HepG2 (cell line): Measurements from ENCODE around the gene PIP5K1C. TPM values are rescaled to one million over a fixed set of nuclear protein-coding genes. Genes with fewer than 3 reads are reported as not detected.

Experiments
- ATAC-seq: fragments of 200-7000 bp; cut with Tn5 transposase; 3 replicates; pipeline ENCODE4 v1.9.1; 2020; ENCODE audit warnings: mild to moderate bottlenecking, moderate library complexity
- BruUV-seq: library from RNA; stranded (reverse); fragments of 400-500 nt; replicated peaks from 2 replicates; lab custom pipeline; 2021; lab: Mats Ljungman, UMichigan
- CTCF ChIA-PET: fragments of 300-600 bp; formaldehyde crosslinking; extraction: SDS; loops from one replicate; lab custom pipeline; 2021; ENCODE audit warnings: low total read pairs, inconsistent platforms, low intra/inter-chr PET ratio; lab: Yijun Ruan, JAX
- POLR2A ChIA-PET: fragments of 350-600 bp; sonication (Branson Sonifier 250); formaldehyde crosslinking; loops from one replicate; lab custom pipeline; 2020; ENCODE audit warnings: antibody characterized with exemption, inconsistent platforms; lab: Yijun Ruan, JAX
- DNase-seq: peaks from one replicate; pipeline ENCODE4 v3.0.0-alpha.2; 2015; ENCODE audit warnings: low spot score
- FAIRE-seq: peaks from 3 replicates; lab custom pipeline; 2011; peaks lifted over from hg19 to GRCh38; lab: Jason Lieb, UNC
- H2AFZ ChIP-seq: one replicate; pipeline ENCODE4 v1.6.1; 2011; ENCODE audit warnings: low read length, inconsistent platforms
- H3K27ac ChIP-seq: fragments of 300-600 bp; 3 replicates; pipeline ENCODE4 v1.8.0; 2011; ENCODE audit warnings: mixed run types, mild to moderate bottlenecking, mixed read lengths, low read length, inconsistent platforms; ENCODE audit not compliant: insufficient read depth; ENCODE audit errors: extremely low read length
- H3K27me3 ChIP-seq, 2 experiments: fragments of 200-600 bp in 1 of 2; 2 replicates in 1 of 2; 3 replicates in 1 of 2; pipeline versions ENCODE4 v1.6.0 to v1.8.0; 2011; ENCODE audit warnings: low read length in 2 of 2, mild to moderate bottlenecking in 2 of 2, moderate library complexity in 2 of 2, inconsistent platforms in 1 of 2; ENCODE audit not compliant: insufficient read depth in 2 of 2, control insufficient read depth in 1 of 2
- H3K36me3 ChIP-seq, 2 experiments: fragments of 200-600 bp in 1 of 2; replicated peaks in 1 of 2; 2 replicates in 1 of 2; 3 replicates in 1 of 2; pipeline versions ENCODE4 v1.5.1 to v1.8.0; 2011; ENCODE audit warnings: low read length in 2 of 2, inconsistent platforms in 1 of 2; ENCODE audit not compliant: insufficient read depth in 2 of 2, control insufficient read depth in 1 of 2
- H3K4me1 ChIP-seq: 2 replicates; pipeline ENCODE4 v1.5.1; 2012; ENCODE audit warnings: low read length, inconsistent platforms; ENCODE audit not compliant: insufficient read depth
- H3K4me2 ChIP-seq: 2 replicates; pipeline ENCODE4 v1.6.0; 2011; ENCODE audit warnings: low read depth, low read length, inconsistent platforms
- H3K4me3 ChIP-seq, 3 experiments: fragments of 200-600 bp in 1 of 3; sonication (generic), shearing (Covaris generic) in 1 of 3; replicated peaks in 1 of 3; 2 replicates each; pipeline ENCODE4 v1.5.1; 2011 to 2016; ENCODE audit warnings: low read length in 3 of 3, inconsistent platforms in 2 of 3, low read depth in 2 of 3, mild to moderate bottlenecking in 2 of 3, control low read depth in 1 of 3, mixed read lengths in 1 of 3; ENCODE audit not compliant: insufficient read depth in 1 of 3
- H3K79me2 ChIP-seq: one replicate; pipeline ENCODE4 v1.6.1; 2011; ENCODE audit warnings: low read length, inconsistent platforms; ENCODE audit not compliant: insufficient read depth
- H3K9ac ChIP-seq: 2 replicates; pipeline ENCODE4 v1.6.0; 2011; ENCODE audit warnings: mild to moderate bottlenecking, low read depth, low read length, inconsistent platforms; ENCODE audit not compliant: insufficient read depth
- H3K9me3 ChIP-seq: 2 replicates; pipeline ENCODE4 v1.5.1; 2012; ENCODE audit warnings: mild to moderate bottlenecking, low read length
- H4K20me1 ChIP-seq: 2 replicates; pipeline ENCODE4 v1.6.0; 2011; ENCODE audit warnings: inconsistent platforms, mild to moderate bottlenecking, low read length, moderate library complexity; ENCODE audit not compliant: insufficient read depth
- KLF9 ChIP-seq: IDR thresholded peaks from 2 replicates; pipeline ENCODE4 v1.6.1; 2016; ENCODE audit warnings: low read depth
- PRPF4 ChIP-seq: fragments of 200-400 bp; formaldehyde crosslinking; IDR thresholded peaks from 2 replicates; pipeline ENCODE4 v1.6.1; 2016; ENCODE audit warnings: low read length, low read depth; ENCODE audit not compliant: poor library complexity, severe bottlenecking
- SP2 ChIP-seq: sonication (generic); formaldehyde crosslinking; IDR thresholded peaks from 2 replicates; pipeline ENCODE4 v1.5.1; 2020; ENCODE audit warnings: mild to moderate bottlenecking, missing genetic modification reagents
- ZBTB38 ChIP-seq: sonication (generic); formaldehyde crosslinking; IDR thresholded peaks from 2 replicates; pipeline ENCODE4 v1.5.1; 2020; ENCODE audit warnings: mild to moderate bottlenecking, missing genetic modification reagents
- ZFP36L1 ChIP-seq: sonication (generic); formaldehyde crosslinking; IDR thresholded peaks from 2 replicates; pipeline ENCODE4 v1.8.0; 2022; ENCODE audit warnings: mild to moderate bottlenecking, missing genetic modification reagents, moderate library complexity
- ZNF207 ChIP-seq: fragments of 450-650 bp; IDR thresholded peaks from 2 replicates; pipeline ENCODE4 v1.6.1; 2016; ENCODE audit warnings: antibody characterized with exemption, borderline replicate concordance
- ZNF567 ChIP-seq: sonication (generic); formaldehyde crosslinking; IDR thresholded peaks from 2 replicates; pipeline ENCODE4 v1.8.1; 2023; ENCODE audit warnings: mild to moderate bottlenecking, missing genetic modification reagents, borderline replicate concordance
- ZNF703 ChIP-seq: sonication (generic); formaldehyde crosslinking; IDR thresholded peaks from 2 replicates; pipeline ENCODE4 v1.5.1; 2020; ENCODE audit warnings: missing genetic modification reagents, mild to moderate bottlenecking, moderate library complexity, borderline replicate concordance
- ZNF768 ChIP-seq: sonication (generic); formaldehyde crosslinking; IDR thresholded peaks from 2 replicates; pipeline ENCODE4 v1.4.0; 2020; ENCODE audit warnings: missing genetic modification reagents
- WGBS: methylation state at CpG from one replicate; pipeline ENCODE4 v1.1.6; 2017; ENCODE audit warnings: low lambda C conversion rate; 5-methylcytosine and 5-hydroxymethylcytosine counted together
- in situ Hi-C: cut with HindIII; loops from 2 replicates; pipeline ENCODE4 v1.10.0; 2017; ENCODE audit warnings: low pct_unique_long_range_greater_than_20kb; ENCODE audit not compliant: extremely low pct_ligation_motif_present
- intact Hi-C: fragments of 100-400 bp; cut with micrococcal nuclease; formaldehyde crosslinking; loops from one replicate; pipeline ENCODE4 v1.10.0; 2022; ENCODE audit not compliant: unreplicated experiment
- polyA plus RNA-seq, 8 experiments: library from polyadenylated mRNA; depleted of rRNA in 3 of 8; stranded (reverse) in 7 of 8; unstranded in 1 of 8; fragments of >200 nt; fragmentation: Illumina TruSeq in 4 of 8; extraction: Trizol in 4 of 8; gene quantifications; 2 replicates each; pipeline versions ENCODE4 v1.2.1 to v1.2.3, GENCODE V29; 2011 to 2016; ENCODE audit warnings: low read depth in 4 of 8, missing spikeins in 1 of 8, mixed read lengths in 1 of 8; ENCODE audit not compliant: insufficient read depth in 1 of 8
- total RNA-seq, 5 experiments: library from RNA; depleted of rRNA; stranded (reverse); fragments of >200 nt; fragmentation: Illumina TruSeq; extraction: Trizol; gene quantifications; 2 replicates each; pipeline ENCODE4 v1.2.3, GENCODE V29; 2016; ENCODE audit warnings: low read depth in 1 of 5
- TF ChIP-seq, protein P1 (sequence below): sonication (generic); formaldehyde crosslinking; IDR thresholded peaks from 2 replicates; pipeline ENCODE4 v1.4.0; 2020; ENCODE audit warnings: missing genetic modification reagents

Gene PIP5K1C
- total and polyA plus RNA-seq, 2 of the 13 experiments (the other 11 are each of a cell fraction or from before 2014, with no cell fraction given): 3.6 to 4.3 TPM

DNA sequence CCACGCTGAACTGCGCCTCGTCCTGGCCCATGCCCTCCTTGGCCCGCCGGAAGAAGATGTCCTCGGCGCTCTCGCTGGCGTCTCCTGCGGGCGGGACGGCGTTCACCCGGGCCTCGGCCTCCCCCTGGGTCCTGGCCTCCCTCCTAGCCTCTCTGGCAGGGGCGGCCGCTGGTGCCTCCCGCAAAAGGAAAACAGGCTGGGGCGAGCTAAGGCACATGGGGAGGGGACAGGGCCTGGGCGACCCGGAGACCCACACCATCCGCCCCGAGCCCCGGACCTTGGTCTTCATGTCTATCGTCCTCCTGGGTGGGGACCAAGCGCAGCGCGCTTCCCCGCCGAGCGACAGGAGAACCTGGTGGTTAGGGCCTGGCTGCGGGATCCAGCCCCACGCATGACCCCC lies 87.9 kb downstream of the PIP5K1C start:
- TF ChIP-seq ZNF768 (no peak), ZNF703 (CRISPR knock-in tag) (no peak), KLF9 (no peak), ZNF567 (CRISPR knock-in tag) (no peak), ZFP36L1 (CRISPR knock-in tag) (no peak), SP2 (CRISPR knock-in tag) (no peak)
- Histone ChIP-seq H3K4me1 (peaks cover 12% of the 10 kb centered on the region), H3K4me2 (no peak overlapping the region), H3K36me3 (peaks cover 4 to 13% of the 10 kb centered on the region in 2 experiments; a peak in 2 of 5 replicates), H2AFZ (no peak overlapping the region), H3K79me2 (no peaks in the 10 kb centered on the region), H3K9me3 (no peaks in the 10 kb centered on the region), H3K9ac (no peak overlapping the region), H4K20me1 (no peaks in the 10 kb centered on the region), H3K4me3 (no peak overlapping the region), H3K27me3 (no peaks in the 10 kb centered on the region), H3K27ac (no peak overlapping the region)
- WGBS: 99% methylated on average over 17 of the region's 33 CpGs
- DNase-seq: no peak
- ATAC-seq: no peak
- no peak for FAIRE-seq
- CTCF ChIA-PET: no interaction called here
- BruUV-seq: no TSS peak
- intact Hi-C loops: no loop called here
- POLR2A ChIA-PET: no interaction called here
- in situ Hi-C loops: no loop called here

DNA sequence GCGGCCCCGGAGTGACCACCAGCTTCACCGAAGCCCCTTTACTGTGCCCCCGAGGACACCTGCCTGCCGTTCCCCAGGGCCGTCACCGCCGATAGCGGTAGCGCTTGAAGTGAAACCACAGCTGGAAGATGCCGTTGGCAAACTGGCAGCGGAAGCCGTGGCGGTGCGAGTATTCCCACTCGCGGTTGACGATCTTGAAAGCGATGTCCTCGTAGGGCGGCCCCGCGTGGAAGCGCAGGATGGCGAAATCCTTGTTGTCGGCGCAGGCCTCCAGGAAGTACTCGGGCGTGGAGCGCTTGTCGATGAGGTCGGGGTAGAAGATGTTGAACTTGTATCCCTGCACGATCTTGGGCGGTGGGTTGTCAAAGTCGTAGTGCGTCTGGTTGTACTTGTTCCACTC lies 88.4 kb downstream of the PIP5K1C start:
- CTCF ChIA-PET: no interaction called here
- in situ Hi-C loops: no loop called here
- BruUV-seq: TSS peak; percentile 40

More for the DNA sequence above, 88.4 kb downstream of the PIP5K1C start:
- Histone ChIP-seq H3K4me1 (peaks cover 17% of the 10 kb centered on the region), H3K27me3 (no peaks in the 10 kb centered on the region), H4K20me1 (no peaks in the 10 kb centered on the region), H3K27ac (no peak overlapping the region), H2AFZ (no peak overlapping the region), H3K36me3 (peaks cover 3 to 13% of the 10 kb centered on the region in 2 experiments; a peak in 2 of 5 replicates), H3K9ac (no peak overlapping the region), H3K79me2 (no peaks in the 10 kb centered on the region), H3K4me3 (no peak overlapping the region), H3K4me2 (no peak overlapping the region), H3K9me3 (no peaks in the 10 kb centered on the region)
- TF ChIP-seq SP2 (CRISPR knock-in tag) (no peak), PRPF4 (peak; percentile 51), ZBTB38 (CRISPR knock-in tag) (0 out of 2 replicates have a peak, but pooled peaks have one; percentile 22), ZNF207 (no peak)
- TF ChIP-seq, protein P1, sequence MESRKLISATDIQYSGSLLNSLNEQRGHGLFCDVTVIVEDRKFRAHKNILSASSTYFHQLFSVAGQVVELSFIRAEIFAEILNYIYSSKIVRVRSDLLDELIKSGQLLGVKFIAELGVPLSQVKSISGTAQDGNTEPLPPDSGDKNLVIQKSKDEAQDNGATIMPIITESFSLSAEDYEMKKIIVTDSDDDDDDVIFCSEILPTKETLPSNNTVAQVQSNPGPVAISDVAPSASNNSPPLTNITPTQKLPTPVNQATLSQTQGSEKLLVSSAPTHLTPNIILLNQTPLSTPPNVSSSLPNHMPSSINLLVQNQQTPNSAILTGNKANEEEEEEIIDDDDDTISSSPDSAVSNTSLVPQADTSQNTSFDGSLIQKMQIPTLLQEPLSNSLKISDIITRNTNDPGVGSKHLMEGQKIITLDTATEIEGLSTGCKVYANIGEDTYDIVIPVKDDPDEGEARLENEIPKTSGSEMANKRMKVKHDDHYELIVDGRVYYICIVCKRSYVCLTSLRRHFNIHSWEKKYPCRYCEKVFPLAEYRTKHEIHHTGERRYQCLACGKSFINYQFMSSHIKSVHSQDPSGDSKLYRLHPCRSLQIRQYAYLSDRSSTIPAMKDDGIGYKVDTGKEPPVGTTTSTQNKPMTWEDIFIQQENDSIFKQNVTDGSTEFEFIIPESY (CRISPR knock-in tag): 0 out of 2 replicates have a peak, but pooled peaks have one; percentile 38
- ATAC-seq (no peak), DNase-seq (no peak), FAIRE-seq (no peak)
- intact Hi-C loops: no loop called here
- POLR2A ChIA-PET: no interaction called here
- WGBS: 99% methylated on average over 31 of the region's 36 CpGs
